Stomach (tissue), 4 donors: Measurements from ENCODE around the gene PERM1.
"Not testable (repeated sequence)": the region's sequence is repeated elsewhere in the genome, so short reads cannot be mapped to it uniquely, and the experiment has no call there.

ENCODE experiments used
- CTCF ChIP-seq, 7 experiments: fragments of 450-650 bp in 4 of 7; fragments of 200-600 bp in 3 of 7; sonication (generic) in 3 of 7; IDR thresholded peaks; one replicate each; pipeline ENCODE4 v1.5.1; 2016 to 2019; ENCODE audit warnings: antibody characterized with exemption in 7 of 7, control low read depth in 2 of 7, mild to moderate bottlenecking in 1 of 7
- EP300 ChIP-seq: sonication (generic); formaldehyde crosslinking; IDR thresholded peaks from one replicate; pipeline ENCODE4 v1.6.1; 2017; ENCODE audit warnings: antibody characterized with exemption
- POLR2A ChIP-seq, 4 donors: fragments of 450-650 bp; IDR thresholded peaks; one replicate each; pipeline ENCODE4 v1.6.1; 2016; ENCODE audit warnings: antibody characterized with exemption in 4 of 4, control low read depth in 2 of 4, mild to moderate bottlenecking in 1 of 4, moderate library complexity in 1 of 4
- POLR2AphosphoS5 ChIP-seq, 3 donors: sonication (generic); formaldehyde crosslinking; IDR thresholded peaks; one replicate each; pipeline ENCODE4 v1.6.1; 2016; ENCODE audit warnings: antibody characterized with exemption in 3 of 3

- TF ChIP-seq POLR2A (IDR thresholded peaks at IDR 0.05); POLR2AphosphoS5 (IDR thresholded peaks at IDR 0.05); CTCF (IDR thresholded peaks at IDR 0.05); EP300: not testable (repeated sequence)
Measured at GRCh38 chr1:1017397-1018320, 35.8 kb upstream of the PERM1 start.
